ENCODE measurements around the gene KCNJ12.
"Not testable (repeated sequence)": the region's sequence is repeated elsewhere in the genome, so short reads cannot be mapped to it uniquely, and the experiment has no call there.

DNA sequence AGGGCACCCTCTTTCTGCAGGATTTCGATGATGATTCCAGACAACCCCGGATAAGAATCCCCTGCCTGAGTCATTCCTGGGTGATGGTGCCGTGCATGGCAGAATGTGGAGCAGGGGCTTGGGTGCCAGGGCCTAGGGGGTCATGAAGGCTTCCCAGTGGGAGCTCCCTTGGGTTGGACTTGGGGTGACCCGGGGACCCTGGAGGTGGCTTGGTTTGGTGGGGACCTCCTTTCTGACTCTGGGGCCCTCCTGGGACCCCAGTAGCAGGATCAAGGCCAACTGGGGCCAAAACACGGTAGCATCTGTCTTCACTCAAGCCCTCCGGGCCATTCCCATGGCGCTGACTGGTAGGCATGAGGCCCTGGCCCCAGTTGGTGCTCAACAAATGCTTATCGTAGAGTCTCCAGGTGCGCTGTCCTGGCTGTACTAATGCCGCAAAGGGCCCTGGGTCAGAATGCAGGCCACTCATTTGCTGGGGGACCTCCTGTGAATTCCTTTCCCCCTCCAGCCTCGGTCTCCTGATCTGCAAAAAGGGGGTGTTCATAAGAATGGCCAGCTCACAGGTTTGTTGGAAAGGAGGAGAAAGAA is 44.4 kb downstream of the KCNJ12 start:
- not testable (repeated sequence) for TF ChIP-seq POLR2AphosphoS5, POLR2A, EP300 (IDR thresholded peaks at IDR 0.05)
- TF ChIP-seq, protein P1, sequence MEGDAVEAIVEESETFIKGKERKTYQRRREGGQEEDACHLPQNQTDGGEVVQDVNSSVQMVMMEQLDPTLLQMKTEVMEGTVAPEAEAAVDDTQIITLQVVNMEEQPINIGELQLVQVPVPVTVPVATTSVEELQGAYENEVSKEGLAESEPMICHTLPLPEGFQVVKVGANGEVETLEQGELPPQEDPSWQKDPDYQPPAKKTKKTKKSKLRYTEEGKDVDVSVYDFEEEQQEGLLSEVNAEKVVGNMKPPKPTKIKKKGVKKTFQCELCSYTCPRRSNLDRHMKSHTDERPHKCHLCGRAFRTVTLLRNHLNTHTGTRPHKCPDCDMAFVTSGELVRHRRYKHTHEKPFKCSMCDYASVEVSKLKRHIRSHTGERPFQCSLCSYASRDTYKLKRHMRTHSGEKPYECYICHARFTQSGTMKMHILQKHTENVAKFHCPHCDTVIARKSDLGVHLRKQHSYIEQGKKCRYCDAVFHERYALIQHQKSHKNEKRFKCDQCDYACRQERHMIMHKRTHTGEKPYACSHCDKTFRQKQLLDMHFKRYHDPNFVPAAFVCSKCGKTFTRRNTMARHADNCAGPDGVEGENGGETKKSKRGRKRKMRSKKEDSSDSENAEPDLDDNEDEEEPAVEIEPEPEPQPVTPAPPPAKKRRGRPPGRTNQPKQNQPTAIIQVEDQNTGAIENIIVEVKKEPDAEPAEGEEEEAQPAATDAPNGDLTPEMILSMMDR (IDR thresholded peaks at IDR 0.05): not testable (repeated sequence)
